H1 (cell line): ENCODE data around the gene CACNG8. TPM values are rescaled to one million over a fixed set of nuclear protein-coding genes. Genes with fewer than 3 reads are reported as not detected.
A peak's percentile ranks its signal among the peaks of the same experiment; 100 is the strongest.

Experiments used
- ATF3 ChIP-seq: IDR thresholded peaks from 2 replicates; pipeline ENCODE4 v1.6.1; 2011; ENCODE audit warnings: low read depth, mild to moderate bottlenecking, low read length; ENCODE audit not compliant: insufficient read depth
- CBX8 ChIP-seq: fragments of 300-800, 300-1000 bp; sonication (generic); IDR thresholded peaks from 2 replicates; pipeline ENCODE4 v1.7.1; 2016; ENCODE audit warnings: low read depth, low read length, borderline replicate concordance
- CEBPB ChIP-seq: IDR thresholded peaks from 2 replicates; pipeline ENCODE4 v1.6.1; 2012; ENCODE audit warnings: low read depth, low read length
- CHD1 ChIP-seq: IDR thresholded peaks from 2 replicates; pipeline ENCODE4 v1.6.1; 2012; ENCODE audit warnings: low read depth, low read length, improper control_type of control experiment
- E2F6 ChIP-seq: IDR thresholded peaks from 2 replicates; pipeline ENCODE4 v1.6.1; 2012; ENCODE audit warnings: inconsistent platforms
- EGR1 ChIP-seq: IDR thresholded peaks from 2 replicates; pipeline ENCODE4 v1.6.1; 2011; ENCODE audit warnings: low read depth, low read length, borderline replicate concordance
- EP300 ChIP-seq, 2 experiments: IDR thresholded peaks; 1 replicate in 1 of 2; 2 replicates in 1 of 2; pipeline ENCODE4 v1.6.1; 2011 to 2012; ENCODE audit warnings: low read depth in 2 of 2, low read length in 2 of 2, mild to moderate bottlenecking in 2 of 2, borderline replicate concordance in 1 of 2, inconsistent platforms in 1 of 2, moderate library complexity in 1 of 2
- EZH2 ChIP-seq: fragments of 200-600 bp; sonication (generic); IDR thresholded peaks from 2 replicates; pipeline ENCODE4 v1.7.1; 2012; ENCODE audit warnings: low read depth, mild to moderate bottlenecking, moderate library complexity, low read length, inconsistent platforms; ENCODE audit not compliant: severe bottlenecking
- HDAC2 ChIP-seq, 2 experiments: fragments of 300-600 bp in 1 of 2; sonication (generic) in 1 of 2; IDR thresholded peaks; 2 replicates each; pipeline ENCODE4 v1.6.1; 2011 to 2012; ENCODE audit warnings: low read depth in 2 of 2, low read length in 2 of 2, mild to moderate bottlenecking in 2 of 2, moderate library complexity in 2 of 2, borderline replicate concordance in 1 of 2, inconsistent platforms in 1 of 2
- KDM4A ChIP-seq: IDR thresholded peaks from one replicate; pipeline ENCODE4 v1.7.1; 2012; ENCODE audit warnings: low read depth, mild to moderate bottlenecking, moderate library complexity, low read length, inconsistent platforms; ENCODE audit not compliant: severe bottlenecking
- NANOG ChIP-seq: IDR thresholded peaks from 2 replicates; pipeline ENCODE4 v1.6.1; 2011; ENCODE audit warnings: low read length, low read depth, mild to moderate bottlenecking, inconsistent platforms; ENCODE audit not compliant: insufficient read depth, poor library complexity, severe bottlenecking
- NRF1 ChIP-seq: IDR thresholded peaks from 2 replicates; pipeline ENCODE4 v1.6.1; 2011; ENCODE audit warnings: mild to moderate bottlenecking, low read depth, low read length, improper control_type of control experiment
- PHF8 ChIP-seq: fragments of 200-600 bp; sonication (generic); conservative IDR thresholded peaks from 2 replicates; pipeline ENCODE4 v1.7.1; 2012; ENCODE audit warnings: low read depth, mild to moderate bottlenecking, inconsistent platforms, low read length, moderate library complexity
- RAD21 ChIP-seq, 2 experiments: IDR thresholded peaks in 1 of 2; conservative IDR thresholded peaks in 1 of 2; 2 replicates each; pipeline ENCODE4 v1.6.1; 2011; ENCODE audit warnings: low read depth in 2 of 2, low read length in 2 of 2, improper control_type of control experiment in 1 of 2, inconsistent platforms in 1 of 2, mild to moderate bottlenecking in 1 of 2, moderate library complexity in 1 of 2
- RBBP5 ChIP-seq: IDR thresholded peaks from 2 replicates; pipeline ENCODE4 v1.7.1; 2012; ENCODE audit warnings: low read depth, mild to moderate bottlenecking, inconsistent platforms, low read length, moderate library complexity, borderline replicate concordance
- RNF2 ChIP-seq: fragments of 200-900, 300-1000 bp; sonication (generic); IDR thresholded peaks from 2 replicates; pipeline ENCODE4 v1.7.1; 2016; ENCODE audit warnings: borderline replicate concordance, low read depth, mild to moderate bottlenecking, antibody characterized with exemption, low read length; ENCODE audit not compliant: poor library complexity, severe bottlenecking; ENCODE audit errors: missing control alignments
- SP1 ChIP-seq: IDR thresholded peaks from 2 replicates; pipeline ENCODE4 v1.6.1; 2011; ENCODE audit warnings: low read depth, low read length
- SP4 ChIP-seq: IDR thresholded peaks from 2 replicates; pipeline ENCODE4 v1.6.1; 2012; ENCODE audit warnings: low read length, inconsistent platforms
- SRF ChIP-seq: IDR thresholded peaks from 2 replicates; pipeline ENCODE4 v1.6.1; 2011; ENCODE audit warnings: mild to moderate bottlenecking, low read depth, low read length, moderate library complexity
- YY1 ChIP-seq: IDR thresholded peaks from 2 replicates; pipeline ENCODE4 v1.6.1; 2011; ENCODE audit warnings: low read depth, mild to moderate bottlenecking, low read length
- polyA plus RNA-seq, 7 experiments: library from polyadenylated mRNA; depleted of rRNA in 3 of 7; stranded (reverse) in 5 of 7; unstranded in 2 of 7; fragments of >200 nt in 5 of 7; fragments of 200-250 nt in 2 of 7; gene quantifications; 1 replicate in 5 of 7; 2 replicates in 1 of 7; 4 replicates in 1 of 7; pipeline versions ENCODE4 v1.2.1 to v1.2.3, GENCODE V29; 2011 to 2013; ENCODE audit warnings: missing spikeins in 2 of 7, mixed read lengths in 2 of 7
- total RNA-seq: library from RNA; stranded (reverse); fragmentation: NEBNext Ultra II Directional; extraction: Animal tissue kit (Norgen Biotek cat#: 25700); gene quantifications from 2 replicates; pipeline ENCODE4 v1.2.1, GENCODE V29; 2021

Gene CACNG8
- total and polyA plus RNA-seq, 2 of the 8 experiments (the other 6 are each of a cell fraction or from before 2014, with no cell fraction given), result 0.41 to 4.5 TPM

- TF ChIP-seq PHF8, result no peak
- TF ChIP-seq EZH2, result no peak
- TF ChIP-seq YY1, result no peak
- TF ChIP-seq EP300 (IDR thresholded peaks at IDR 0.05; ENCODE audit: borderline replicate concordance in 1 of 2, low read depth in 2 of 2, low read length in 2 of 2), result no peak
- TF ChIP-seq CHD1, result no peak
- no peak for TF ChIP-seq EGR1
- TF ChIP-seq SP4, result no peak
- no peak for TF ChIP-seq KDM4A
- TF ChIP-seq CEBPB, result peak; percentile 53; the same call in 1 of the 2 replicates
- 0 out of 4 replicates have a peak, but pooled peaks of 1 of the 2 experiments have one; percentile 50 for TF ChIP-seq HDAC2 (IDR thresholded peaks at IDR 0.05; ENCODE audit: borderline replicate concordance in 1 of 2, low read depth in 2 of 2, low read length in 2 of 2)
- TF ChIP-seq SP1, result no peak
- TF ChIP-seq ATF3, result no peak
- TF ChIP-seq RAD21 (IDR thresholded peaks at IDR 0.05 in 1 of 2, conservative IDR thresholded peaks at IDR 0.05 in 1 of 2; ENCODE audit: low read depth in 2 of 2, low read length in 2 of 2), result no peak
- no peak for TF ChIP-seq RNF2
- no peak for TF ChIP-seq NRF1
- no peak for TF ChIP-seq NANOG
- no peak for TF ChIP-seq SRF
- no peak for TF ChIP-seq CBX8
- peak; percentile 5; the same call in 1 of the 2 replicates for TF ChIP-seq E2F6
- no peak for TF ChIP-seq RBBP5
These were observed 72.8 kb downstream of the CACNG8 start (continued) for GRCh38 chr19:54035215-54036178.
